HT-29 (cell line): ENCODE results near the gene SCAF11. TPM values are rescaled to one million over a fixed set of nuclear protein-coding genes. Genes with fewer than 3 reads are reported as not detected.

ENCODE experiments used
- DNase-seq: peaks from one replicate; pipeline ENCODE4 v3.0.0-alpha.2; 2015; ENCODE audit warnings: low spot score
- small RNA-seq: library from RNA; depleted of rRNA; stranded (forward); fragments of <200 nt; gene quantifications from one replicate; pipeline ENCODE3, GENCODE V24; 2014
- total RNA-seq: library from RNA; depleted of rRNA; stranded (reverse); fragments of >200 nt; shearing (Covaris generic); gene quantifications from 2 replicates; pipeline ENCODE4 v1.2.3, GENCODE V29; 2014

Gene SCAF11
- total RNA-seq, 1 experiment from 2014 or later, result 44.0 TPM

DNA sequence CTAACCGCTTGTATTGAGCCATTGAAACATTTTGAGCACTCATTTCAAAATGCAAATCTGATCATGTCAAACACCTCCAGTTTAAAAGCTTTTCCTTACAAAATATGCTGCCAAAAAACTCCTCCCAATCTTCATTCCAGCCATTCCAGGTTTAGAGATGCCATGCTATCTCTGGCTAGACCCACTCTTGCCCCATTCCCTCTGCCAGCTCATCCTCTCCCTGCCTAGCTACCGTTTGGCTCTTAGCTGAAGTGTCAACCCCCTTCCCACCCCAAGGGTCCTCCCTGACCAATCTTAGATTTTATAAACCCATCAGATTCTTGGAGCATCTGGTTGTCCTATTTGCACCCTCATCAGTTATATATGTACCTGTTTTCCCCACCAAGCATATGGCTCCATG lies 75.0 kb downstream of the SCAF11 start:
- DNase-seq, result no peak

DNA sequence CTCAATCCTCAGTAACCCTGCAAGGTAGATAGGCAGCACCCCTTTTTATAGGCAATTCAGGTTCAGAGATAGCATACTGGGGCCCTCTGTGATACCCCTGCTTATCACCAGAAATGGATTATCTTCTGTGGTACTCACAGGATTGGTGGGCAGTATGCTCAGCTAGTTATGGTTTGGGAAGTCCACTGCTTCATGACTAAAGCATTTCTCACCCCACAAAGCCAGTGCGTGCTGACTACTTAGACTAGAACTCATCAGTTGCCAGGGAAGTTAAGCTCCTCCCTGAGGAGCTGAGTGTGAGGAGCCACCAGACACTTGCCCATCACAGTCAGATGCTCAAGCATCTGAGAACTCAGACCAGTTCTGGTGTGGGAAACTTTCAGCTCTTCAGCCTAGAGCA lies 76.3 kb downstream of the SCAF11 start:
- DNase-seq, result no peak

GRCh38 chr12:45913631-45914030 lies 76.7 kb downstream of the SCAF11 start:
- DNase-seq, result no peak

DNA sequence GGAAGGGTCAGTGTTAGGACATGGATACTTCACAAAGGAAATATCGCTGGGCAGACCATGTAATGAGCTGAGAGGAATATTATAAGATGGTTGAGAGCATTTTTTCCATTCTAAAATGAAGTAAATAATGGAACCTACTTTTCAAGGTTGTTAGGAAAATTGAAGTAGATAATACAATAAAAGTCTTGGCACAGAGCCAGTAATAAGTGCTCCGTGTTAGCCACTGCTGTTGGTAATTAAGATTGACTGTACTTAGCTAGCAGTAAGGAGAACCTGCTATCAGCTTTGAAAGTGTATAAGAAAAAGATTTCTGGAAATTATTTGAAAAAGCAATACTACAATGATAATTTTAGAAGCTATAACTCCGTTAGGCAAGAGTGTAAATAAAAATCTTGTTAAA lies 77.6 kb downstream of the SCAF11 start:
- no peak for DNase-seq

DNA sequence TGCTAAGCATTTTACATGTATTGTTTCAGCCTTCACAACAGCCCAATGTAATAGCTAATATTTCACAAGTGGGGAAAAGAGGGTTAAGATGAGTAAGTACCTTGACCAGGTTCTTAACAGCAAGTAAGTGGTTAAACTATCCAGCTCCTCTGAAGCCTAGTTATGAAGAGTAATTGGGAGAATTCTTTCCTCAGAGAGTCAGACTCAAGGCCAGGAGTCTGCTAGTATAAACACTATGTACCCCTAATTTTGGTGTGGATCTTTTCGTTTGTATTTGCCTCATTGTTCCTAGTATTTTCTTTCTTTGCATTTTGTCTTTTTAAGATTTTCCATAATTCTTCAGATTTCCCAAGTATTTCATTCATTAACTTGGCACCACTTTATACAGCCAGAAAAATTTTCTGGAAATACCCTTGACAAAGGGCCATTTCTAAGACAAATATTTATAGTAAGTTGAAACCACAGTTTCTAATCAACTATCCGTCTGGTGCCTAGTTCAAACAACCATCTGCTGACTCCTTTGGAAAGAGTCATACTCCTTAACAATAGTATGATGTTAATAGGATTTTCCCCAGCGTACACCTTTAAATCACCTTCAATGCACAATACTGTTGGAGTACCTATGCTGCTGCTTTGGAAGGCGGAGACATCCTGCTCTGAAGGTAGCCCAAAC lies 81.2 kb downstream of the SCAF11 start:
- DNase-seq, result no peak

- DNase-seq, result no peak
Measured at GRCh38 chr12:45907955-45908354, 82.4 kb downstream of the SCAF11 start.

DNA sequence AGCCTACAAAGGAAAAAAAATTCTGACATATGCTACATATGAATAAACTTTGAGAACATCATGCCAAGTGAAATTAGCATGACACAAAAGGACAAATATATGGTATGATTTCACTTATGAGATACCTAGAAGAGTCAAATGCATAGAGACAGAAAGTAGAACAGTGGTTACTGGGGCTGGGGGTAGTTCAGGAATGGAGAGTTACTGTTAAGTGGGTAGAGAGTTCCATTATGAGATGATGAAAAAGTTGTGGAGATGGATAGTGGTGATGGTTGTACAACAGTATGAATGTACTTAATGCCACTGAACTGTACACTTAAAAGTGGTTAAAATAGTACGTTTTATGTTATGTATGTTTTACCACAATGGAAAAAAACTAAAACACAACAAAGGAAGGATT lies 92.3 kb downstream of the SCAF11 start:
- no peak for DNase-seq

- DNase-seq, result no peak
Measured at GRCh38 chr12:45895961-45896360, 94.4 kb downstream of the SCAF11 start.

DNA sequence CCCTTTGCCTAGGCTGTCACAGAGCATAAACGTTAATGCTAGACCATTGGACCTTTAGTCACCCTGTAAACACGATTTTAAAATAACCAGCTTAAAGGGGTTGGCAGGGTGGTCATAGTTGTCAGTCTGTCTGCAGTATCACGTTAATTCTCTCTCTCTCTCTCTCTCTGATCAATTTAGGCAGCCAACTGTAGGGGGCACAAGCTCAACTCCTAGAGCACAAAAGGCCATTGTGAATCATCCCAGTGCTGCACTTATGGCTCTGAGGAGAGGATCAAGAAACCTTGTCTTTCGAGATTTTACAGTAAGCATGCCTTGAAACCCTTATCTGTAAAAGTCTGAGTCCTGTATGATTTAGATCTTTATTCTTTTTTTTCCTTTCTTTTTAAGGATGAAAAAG lies 97.1 kb downstream of the SCAF11 start:
- DNase-seq, result peak; percentile 17

DNA sequence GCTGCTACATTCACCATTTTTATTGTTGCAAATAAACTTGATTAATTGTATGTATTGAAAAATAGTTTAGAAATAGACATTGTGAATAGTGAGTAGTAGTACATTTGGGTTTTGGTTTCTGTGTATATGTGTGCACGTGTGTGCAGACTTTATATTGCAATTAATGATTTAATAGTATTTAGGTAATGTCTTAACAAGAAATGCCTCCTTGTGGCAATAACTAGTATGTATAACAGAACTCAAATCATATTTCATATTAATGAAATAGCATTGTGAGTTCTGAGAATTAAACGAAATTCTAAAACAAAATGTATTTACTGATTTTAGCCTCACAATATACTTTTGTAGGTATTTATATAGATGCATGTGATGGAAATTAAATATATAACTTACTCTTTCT lies 100.1 kb downstream of the SCAF11 start:
- no peak for DNase-seq

- DNase-seq, result no peak
Measured at GRCh38 chr12:45887544-45887943, 102.8 kb downstream of the SCAF11 start.

DNA sequence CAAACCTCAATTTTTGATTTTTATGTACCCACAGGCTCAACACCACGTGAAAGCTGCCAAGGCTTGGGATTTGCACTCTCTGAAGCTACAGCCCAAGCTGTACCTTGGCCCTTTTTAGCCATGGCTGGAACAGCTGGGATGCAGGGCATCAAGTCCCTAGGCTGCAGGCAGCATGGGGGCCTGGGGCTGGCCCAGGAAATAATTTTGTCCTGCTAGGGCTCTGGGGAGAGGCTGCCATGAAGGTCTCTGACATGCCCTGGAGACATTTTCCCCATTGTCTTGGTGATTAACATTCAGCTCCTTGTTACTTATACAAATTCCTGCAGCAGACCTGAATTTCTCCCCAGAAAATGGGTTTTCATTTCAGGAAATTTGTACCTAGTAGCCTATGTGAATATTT lies 103.7 kb downstream of the SCAF11 start:
- DNase-seq, result no peak

DNA sequence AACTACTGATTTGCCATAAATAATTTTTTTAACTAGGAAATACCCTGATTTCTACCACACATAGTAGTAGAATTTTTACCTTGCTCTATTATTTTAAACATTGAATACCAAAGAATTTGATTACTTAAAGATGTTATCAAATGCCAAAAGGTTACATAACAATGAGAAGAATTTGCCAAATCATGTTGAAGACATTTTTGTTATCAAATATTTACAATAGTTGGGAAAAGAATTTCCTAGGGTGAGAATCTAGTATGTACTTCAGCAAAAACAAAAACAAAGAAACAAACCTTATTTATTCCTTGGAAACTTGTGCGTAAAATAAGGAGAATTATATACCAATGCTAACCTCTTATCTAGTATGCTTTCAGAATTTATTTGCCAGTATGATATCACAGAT lies 107.2 kb downstream of the SCAF11 start:
- no peak for DNase-seq

DNA sequence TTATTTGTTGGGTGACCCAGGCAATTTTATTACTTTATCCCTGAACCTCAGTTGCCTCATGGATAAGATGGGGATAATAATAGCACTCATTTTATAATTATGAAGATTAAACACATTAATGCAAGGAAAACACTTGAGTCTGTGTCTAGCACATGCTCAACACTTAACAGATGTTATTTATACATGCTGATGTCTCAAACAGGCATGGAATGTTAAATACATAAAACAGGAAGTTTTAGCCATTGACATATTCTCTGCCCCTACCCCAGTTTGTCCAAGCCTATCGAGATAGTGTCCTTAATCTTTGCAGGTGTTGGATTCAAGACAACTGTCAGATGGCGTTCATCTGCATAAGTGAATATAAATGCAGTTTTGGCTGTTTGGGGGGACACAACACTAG lies 109.8 kb downstream of the SCAF11 start:
- no peak for DNase-seq

GRCh38 chr12:45879363-45879895 lies 110.9 kb downstream of the SCAF11 start:
- DNase-seq, result no peak

GRCh38 chr12:45878630-45879255 lies 111.6 kb downstream of the SCAF11 start:
- no peak for DNase-seq

- DNase-seq, result no peak
Measured at GRCh38 chr12:45877069-45877468, 113.3 kb downstream of the SCAF11 start.

DNA sequence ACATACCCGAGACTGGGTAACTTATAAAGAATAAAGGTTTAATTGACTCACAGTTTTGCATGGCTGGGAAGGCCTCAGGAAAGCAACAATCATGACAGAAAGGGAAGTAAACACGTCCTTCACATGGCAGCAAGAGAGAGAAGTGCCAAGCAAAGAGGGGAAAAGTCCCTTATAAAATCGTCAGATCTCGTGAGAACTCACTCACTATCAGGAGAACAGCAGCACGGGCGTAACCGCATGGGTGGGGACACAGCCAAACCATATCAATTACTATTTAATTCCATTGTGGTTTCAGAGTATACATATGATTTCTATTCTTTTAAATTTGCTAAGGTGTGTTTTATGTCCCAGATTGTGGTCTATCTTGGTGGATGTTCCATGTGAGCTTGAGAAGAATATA lies 117.9 kb downstream of the SCAF11 start:
- no peak for DNase-seq

Small RNAs within 50 kb of the gene (small RNA-seq; reads per million reads assigned to genes)
- not detected for gene RN7SL246P
